Measurements from ENCODE around the gene GNB1L.

GNB1L gene

GRCh38 chr22:19807161-19807913 lies 47.3 kb downstream of the GNB1L start:
- Histone ChIP-seq H3K27ac (ENCODE audit: low read depth, low read length) (no peak overlapping the region), H3K9ac (ENCODE audit: low read length) (no peak overlapping the region), H2AK5ac (ENCODE audit: low read length) (no peak overlapping the region), H3K27me3 (ENCODE audit: insufficient read depth, low read length) (no peaks in the 10 kb centered on the region), H3K18ac (ENCODE audit: low read length) (no peak overlapping the region), H3K4me2 (ENCODE audit: low read length) (no peak overlapping the region), H2AFZ (ENCODE audit: insufficient read depth, low read length, poor library complexity) (no peak overlapping the region), H3K9me3 (ENCODE audit: insufficient read depth, low read depth, low read length) (peaks cover 2% of the 10 kb centered on the region), H4K91ac (ENCODE audit: low read depth, low read length) (no peak overlapping the region), H3K4me3 (ENCODE audit: low read depth, low read length) (no peak overlapping the region), H2BK120ac (ENCODE audit: insufficient read depth, low read length, poor library complexity) (no peak overlapping the region), H3K4ac (ENCODE audit: low read depth, low read length) (no peak overlapping the region), H3K36me3 (ENCODE audit: control insufficient read depth in 1 of 2, insufficient read depth in 2 of 2, low read length in 2 of 2) (peaks cover 3 to 7% of the 10 kb centered on the region in 2 experiments), H3K14ac (ENCODE audit: low read length) (no peak overlapping the region), H2BK5ac (ENCODE audit: low read depth, low read length, poor library complexity) (no peak overlapping the region), H2BK12ac (ENCODE audit: low read length) (no peak overlapping the region), H3K79me2 (ENCODE audit: control insufficient read depth, insufficient read depth, low read length, poor library complexity) (no peaks in the 10 kb centered on the region), H3K4me1 (ENCODE audit: control insufficient read depth in 1 of 2, insufficient read depth in 2 of 2, low read length in 2 of 2) (peaks cover 6 to 7% of the 10 kb centered on the region in 2 experiments), H4K12ac (ENCODE audit: low read depth, low read length) (no peak overlapping the region), H3K79me1 (ENCODE audit: low read length) (no peaks in the 10 kb centered on the region), H4K8ac (ENCODE audit: low read depth, low read length) (no peak overlapping the region), H3K23ac (ENCODE audit: low read length) (no peak overlapping the region)
- WGBS (ENCODE audit: extremely low coverage, insufficient coverage, insufficient read length) = no CpG with 5 or more reads among the region's 15 CpGs
- no peak for DNase-seq

- Histone ChIP-seq H3K14ac (ENCODE audit: low read length) (no peak overlapping the region), H4K91ac (ENCODE audit: low read depth, low read length) (no peak overlapping the region), H3K9me3 (ENCODE audit: insufficient read depth, low read depth, low read length) (peaks cover 2% of the 10 kb centered on the region), H3K4me1 (ENCODE audit: control insufficient read depth in 1 of 2, insufficient read depth in 2 of 2, low read length in 2 of 2) (peaks cover 6 to 7% of the 10 kb centered on the region in 2 experiments), H3K79me1 (ENCODE audit: low read length) (no peaks in the 10 kb centered on the region), H3K36me3 (ENCODE audit: control insufficient read depth in 1 of 2, insufficient read depth in 2 of 2, low read length in 2 of 2) (peaks cover 2 to 7% of the 10 kb centered on the region in 2 experiments), H3K27ac (ENCODE audit: low read depth, low read length) (no peak overlapping the region), H4K12ac (ENCODE audit: low read depth, low read length) (no peak overlapping the region), H2BK120ac (ENCODE audit: insufficient read depth, low read length, poor library complexity) (no peak overlapping the region), H3K23ac (ENCODE audit: low read length) (no peak overlapping the region), H3K4me2 (ENCODE audit: low read length) (no peak overlapping the region), H3K27me3 (ENCODE audit: insufficient read depth, low read length) (no peaks in the 10 kb centered on the region), H2BK5ac (ENCODE audit: low read depth, low read length, poor library complexity) (no peak overlapping the region), H2BK12ac (ENCODE audit: low read length) (no peak overlapping the region), H3K4me3 (ENCODE audit: low read depth, low read length) (no peak overlapping the region), H3K79me2 (ENCODE audit: control insufficient read depth, insufficient read depth, low read length, poor library complexity) (no peaks in the 10 kb centered on the region), H3K4ac (ENCODE audit: low read depth, low read length) (no peak overlapping the region), H2AFZ (ENCODE audit: insufficient read depth, low read length, poor library complexity) (no peak overlapping the region), H2AK5ac (ENCODE audit: low read length) (no peak overlapping the region), H4K8ac (ENCODE audit: low read depth, low read length) (no peak overlapping the region), H3K9ac (ENCODE audit: low read length) (no peak overlapping the region), H3K18ac (ENCODE audit: low read length) (no peak overlapping the region)
- no CpG with 5 or more reads among the region's 38 CpGs for WGBS (ENCODE audit: extremely low coverage, insufficient coverage, insufficient read length)
- peak in 1 of 2 donors; percentile 30 for DNase-seq
Measured at GRCh38 chr22:19806213-19807160, 48.2 kb downstream of the GNB1L start.

GRCh38 chr22:19805821-19806212 lies 48.9 kb downstream of the GNB1L start:
- WGBS (ENCODE audit: extremely low coverage, insufficient coverage, insufficient read length) = no CpG with 5 or more reads among the region's 8 CpGs
- Histone ChIP-seq H3K4me3 (ENCODE audit: low read depth, low read length) (no peak overlapping the region), H3K79me2 (ENCODE audit: control insufficient read depth, insufficient read depth, low read length, poor library complexity) (no peaks in the 10 kb centered on the region)

GRCh38 chr22:19803736-19804267 lies 50.9 kb downstream of the GNB1L start:
- peaks cover 2% of the 10 kb centered on the region for H3K9me3 ChIP-seq (ENCODE audit: insufficient read depth, low read depth, low read length)
- no peak for DNase-seq
- H3K27ac ChIP-seq (ENCODE audit: low read depth, low read length) = no peak overlapping the region
- no peak overlapping the region for H4K91ac ChIP-seq (ENCODE audit: low read depth, low read length)
- no peak overlapping the region for H4K8ac ChIP-seq (ENCODE audit: low read depth, low read length)
- H3K4me2 ChIP-seq (ENCODE audit: low read length) = no peak overlapping the region
- no peak overlapping the region for H3K23ac ChIP-seq (ENCODE audit: low read length)
- H2BK12ac ChIP-seq (ENCODE audit: low read length) = no peak overlapping the region
- no peak overlapping the region for H2AFZ ChIP-seq (ENCODE audit: insufficient read depth, low read length, poor library complexity)
- no peak overlapping the region for H3K4ac ChIP-seq (ENCODE audit: low read depth, low read length)
- peaks cover 4 to 6% of the 10 kb centered on the region in 2 experiments for H3K36me3 ChIP-seq (ENCODE audit: control insufficient read depth in 1 of 2, insufficient read depth in 2 of 2, low read length in 2 of 2)
- H3K4me3 ChIP-seq (ENCODE audit: low read depth, low read length) = no peak overlapping the region
- no peak overlapping the region for H3K18ac ChIP-seq (ENCODE audit: low read length)
- H4K12ac ChIP-seq (ENCODE audit: low read depth, low read length) = no peak overlapping the region
- no peak overlapping the region for H2BK120ac ChIP-seq (ENCODE audit: insufficient read depth, low read length, poor library complexity)
- H3K14ac ChIP-seq (ENCODE audit: low read length) = no peak overlapping the region
- H3K27me3 ChIP-seq (ENCODE audit: insufficient read depth, low read length) = no peaks in the 10 kb centered on the region
- no peak overlapping the region for H2BK5ac ChIP-seq (ENCODE audit: low read depth, low read length, poor library complexity)
- no peak overlapping the region for H2AK5ac ChIP-seq (ENCODE audit: low read length)
- no peaks in the 10 kb centered on the region for H3K79me1 ChIP-seq (ENCODE audit: low read length)
- no peaks in the 10 kb centered on the region for H3K79me2 ChIP-seq (ENCODE audit: control insufficient read depth, insufficient read depth, low read length, poor library complexity)
- WGBS (ENCODE audit: extremely low coverage, insufficient coverage, insufficient read length) = no CpG with 5 or more reads among the region's 8 CpGs
- H3K4me1 ChIP-seq (ENCODE audit: control insufficient read depth in 1 of 2, insufficient read depth in 2 of 2, low read length in 2 of 2) = peaks cover 2 to 5% of the 10 kb centered on the region in 2 experiments
- no peak overlapping the region for H3K9ac ChIP-seq (ENCODE audit: low read length)

More at GRCh38 chr22:19805821-19806212, 48.9 kb downstream of the GNB1L start:
- Histone ChIP-seq H3K14ac (ENCODE audit: low read length) (no peak overlapping the region), H4K8ac (ENCODE audit: low read depth, low read length) (no peak overlapping the region), H3K9ac (ENCODE audit: low read length) (peak overlapping the region; percentile 16), H3K79me1 (ENCODE audit: low read length) (no peaks in the 10 kb centered on the region), H4K12ac (ENCODE audit: low read depth, low read length) (no peak overlapping the region), H3K4me1 (ENCODE audit: control insufficient read depth in 1 of 2, insufficient read depth in 2 of 2, low read length in 2 of 2) (peaks cover 2 to 7% of the 10 kb centered on the region in 2 experiments), H2AK5ac (ENCODE audit: low read length) (no peak overlapping the region), H3K9me3 (ENCODE audit: insufficient read depth, low read depth, low read length) (peaks cover 2% of the 10 kb centered on the region), H3K18ac (ENCODE audit: low read length) (no peak overlapping the region), H2BK5ac (ENCODE audit: low read depth, low read length, poor library complexity) (no peak overlapping the region), H3K23ac (ENCODE audit: low read length) (no peak overlapping the region), H3K36me3 (ENCODE audit: control insufficient read depth in 1 of 2, insufficient read depth in 2 of 2, low read length in 2 of 2) (peaks cover 2 to 7% of the 10 kb centered on the region in 2 experiments), H4K91ac (ENCODE audit: low read depth, low read length) (no peak overlapping the region), H2BK120ac (ENCODE audit: insufficient read depth, low read length, poor library complexity) (no peak overlapping the region), H2BK12ac (ENCODE audit: low read length) (no peak overlapping the region), H3K27ac (ENCODE audit: low read depth, low read length) (no peak overlapping the region), H3K4me2 (ENCODE audit: low read length) (no peak overlapping the region), H3K27me3 (ENCODE audit: insufficient read depth, low read length) (no peaks in the 10 kb centered on the region), H2AFZ (ENCODE audit: insufficient read depth, low read length, poor library complexity) (no peak overlapping the region), H3K4ac (ENCODE audit: low read depth, low read length) (no peak overlapping the region)
- peak in 1 of 2 donors; percentile 7 for DNase-seq

Data from trophoblast cell (in vitro differentiated cells and primary cell).